Astrocyte (in vitro differentiated cells and primary cell): ENCODE results near the gene ZNF283. TPM values are rescaled to one million over a fixed set of nuclear protein-coding genes. Genes with fewer than 3 reads are reported as not detected.

Experiments
- DNase-seq: peaks from one replicate; pipeline ENCODE4 v3.0.0-alpha.2; 2010; ENCODE audit warnings: low read depth
- FAIRE-seq: peaks from 2 replicates; lab custom pipeline; 2011; peaks lifted over from hg19 to GRCh38; lab: Jason Lieb, UNC
- H2AFZ ChIP-seq: 2 replicates; pipeline ENCODE4 v1.6.0; 2012; ENCODE audit warnings: low read depth, low read length, inconsistent platforms
- H3K27ac ChIP-seq: 2 replicates; pipeline ENCODE4 v1.5.1; 2011; ENCODE audit warnings: low read depth, low read length, inconsistent platforms
- H3K27me3 ChIP-seq: 2 replicates; pipeline ENCODE4 v1.6.0; 2011; ENCODE audit warnings: low read length, inconsistent platforms; ENCODE audit not compliant: insufficient read depth
- H3K36me3 ChIP-seq: 2 replicates; pipeline ENCODE4 v1.5.1; 2011; ENCODE audit warnings: low read length, inconsistent platforms; ENCODE audit not compliant: insufficient read depth
- H3K4me1 ChIP-seq: 2 replicates; pipeline ENCODE4 v1.5.1; 2011; ENCODE audit warnings: low read length, inconsistent platforms; ENCODE audit not compliant: insufficient read depth
- H3K4me2 ChIP-seq: 2 replicates; pipeline ENCODE4 v1.6.0; 2012; ENCODE audit warnings: low read length, inconsistent platforms
- H3K4me3 ChIP-seq: 2 replicates; pipeline ENCODE4 v1.5.1; 2011; ENCODE audit warnings: low read depth, mild to moderate bottlenecking, low read length, inconsistent platforms; ENCODE audit not compliant: insufficient read depth
- H3K79me2 ChIP-seq: 2 replicates; pipeline ENCODE4 v1.6.0; 2012; ENCODE audit warnings: mild to moderate bottlenecking, low read length, inconsistent platforms; ENCODE audit not compliant: insufficient read depth
- H3K9ac ChIP-seq: 2 replicates; pipeline ENCODE4 v1.6.0; 2012; ENCODE audit warnings: mild to moderate bottlenecking, low read length, inconsistent platforms
- H3K9me3 ChIP-seq: 2 replicates; pipeline ENCODE4 v1.5.1; 2012; ENCODE audit warnings: low read depth, mild to moderate bottlenecking, low read length, inconsistent platforms; ENCODE audit not compliant: insufficient read depth
- H4K20me1 ChIP-seq: 2 replicates; pipeline ENCODE4 v1.6.0; 2012; ENCODE audit warnings: low read length, inconsistent platforms; ENCODE audit not compliant: insufficient read depth
- H3K27ac Mint-ChIP-seq: one replicate; pipeline ENCODE4 v1.8.0; 2021; ENCODE audit warnings: mild to moderate bottlenecking, mixed read lengths; ENCODE audit not compliant: unreplicated experiment
- H3K27me3 Mint-ChIP-seq: one replicate; pipeline ENCODE4 v1.8.0; 2021; ENCODE audit warnings: low read depth, mixed read lengths; ENCODE audit not compliant: unreplicated experiment
- H3K36me3 Mint-ChIP-seq: one replicate; pipeline ENCODE4 v1.8.0; 2021; ENCODE audit warnings: low read depth, mixed read lengths; ENCODE audit not compliant: unreplicated experiment
- H3K4me1 Mint-ChIP-seq: one replicate; pipeline ENCODE4 v1.8.0; 2021; ENCODE audit warnings: low read depth, mixed read lengths; ENCODE audit not compliant: unreplicated experiment
- H3K4me3 Mint-ChIP-seq: one replicate; pipeline ENCODE4 v1.8.0; 2021; ENCODE audit warnings: mild to moderate bottlenecking, moderate library complexity, mixed read lengths; ENCODE audit not compliant: unreplicated experiment
- H3K9me3 Mint-ChIP-seq: one replicate; pipeline ENCODE4 v1.8.0; 2021; ENCODE audit warnings: mild to moderate bottlenecking, mixed read lengths; ENCODE audit not compliant: unreplicated experiment
- CTCF ChIP-seq: IDR thresholded peaks from 2 replicates; pipeline ENCODE4 v1.5.1; 2011; ENCODE audit warnings: low read depth, mild to moderate bottlenecking, inconsistent platforms, low read length, moderate library complexity; ENCODE audit not compliant: insufficient read depth
- EZH2 ChIP-seq: IDR thresholded peaks from 2 replicates; pipeline ENCODE4 v1.6.1; 2012; ENCODE audit warnings: mild to moderate bottlenecking, low read length, inconsistent platforms; ENCODE audit not compliant: insufficient read depth
- total RNA-seq: library from RNA; stranded (reverse); gene quantifications from 2 replicates; pipeline ENCODE4 v1.2.1, GENCODE V29; 2021

Gene ZNF283
- total RNA-seq, 1 donor from 2014 or later: 10.1 TPM

GRCh38 chr19:43798546-43799409 is 28.3 kb upstream of the ZNF283 start:
- no peak for FAIRE-seq
- Histone ChIP-seq H3K27ac (no peak overlapping the region), H3K27me3 (peaks cover 22% of the 10 kb centered on the region), H2AFZ (peak overlapping the region; percentile 75), H3K4me1 (peaks cover 6% of the 10 kb centered on the region), H3K79me2 (no peaks in the 10 kb centered on the region), H3K4me3 (peak overlapping the region; percentile 51), H3K9me3 (peaks cover 4% of the 10 kb centered on the region), H3K9ac (peak overlapping the region; percentile 41), H4K20me1 (no peaks in the 10 kb centered on the region), H3K4me2 (peak overlapping the region; percentile 88), H3K36me3 (no peaks in the 10 kb centered on the region)
- H3K9me3 Mint-ChIP-seq: peaks cover 10% of the 10 kb centered on the region
- H3K27ac Mint-ChIP-seq: no peak overlapping the region
- H3K4me3 Mint-ChIP-seq: no peak overlapping the region
- no peak for TF ChIP-seq CTCF
- no peak for TF ChIP-seq EZH2
- H3K36me3 Mint-ChIP-seq: no peaks in the 10 kb centered on the region
- no peak for DNase-seq
- H3K4me1 Mint-ChIP-seq: no peaks in the 10 kb centered on the region
- H3K27me3 Mint-ChIP-seq: peaks cover 56% of the 10 kb centered on the region

GRCh38 chr19:43799502-43800142 is 27.5 kb upstream of the ZNF283 start:
- H3K36me3 Mint-ChIP-seq: no peaks in the 10 kb centered on the region
- Histone ChIP-seq H4K20me1 (no peaks in the 10 kb centered on the region), H3K4me3 (no peak overlapping the region), H3K36me3 (no peaks in the 10 kb centered on the region), H3K27ac (no peak overlapping the region), H3K4me1 (peaks cover 6% of the 10 kb centered on the region), H3K9ac (no peak overlapping the region), H3K27me3 (peaks cover 19% of the 10 kb centered on the region), H3K4me2 (no peak overlapping the region), H3K9me3 (peaks cover 4% of the 10 kb centered on the region), H3K79me2 (no peaks in the 10 kb centered on the region), H2AFZ (no peak overlapping the region)
- DNase-seq (no peak), FAIRE-seq (no peak)
- TF ChIP-seq EZH2 (no peak), CTCF (no peak)
- no peaks in the 10 kb centered on the region for H3K4me1 Mint-ChIP-seq
- no peak overlapping the region for H3K4me3 Mint-ChIP-seq
- H3K27me3 Mint-ChIP-seq: peaks cover 55% of the 10 kb centered on the region
- H3K9me3 Mint-ChIP-seq: peaks cover 10% of the 10 kb centered on the region
- no peak overlapping the region for H3K27ac Mint-ChIP-seq
